NCI-H1105 treated with DMSO at 0.1 percent for 48 hours (cell line): ENCODE data around the gene TGM3.
"Not testable (repeated sequence)": the region's sequence is repeated elsewhere in the genome, so short reads cannot be mapped to it uniquely, and the experiment has no call there.

ENCODE experiments used
- DNase-seq: peaks from one replicate; lab custom pipeline; 2025; lab: John Stamatoyannopoulos, UW

TGM3 gene

DNA sequence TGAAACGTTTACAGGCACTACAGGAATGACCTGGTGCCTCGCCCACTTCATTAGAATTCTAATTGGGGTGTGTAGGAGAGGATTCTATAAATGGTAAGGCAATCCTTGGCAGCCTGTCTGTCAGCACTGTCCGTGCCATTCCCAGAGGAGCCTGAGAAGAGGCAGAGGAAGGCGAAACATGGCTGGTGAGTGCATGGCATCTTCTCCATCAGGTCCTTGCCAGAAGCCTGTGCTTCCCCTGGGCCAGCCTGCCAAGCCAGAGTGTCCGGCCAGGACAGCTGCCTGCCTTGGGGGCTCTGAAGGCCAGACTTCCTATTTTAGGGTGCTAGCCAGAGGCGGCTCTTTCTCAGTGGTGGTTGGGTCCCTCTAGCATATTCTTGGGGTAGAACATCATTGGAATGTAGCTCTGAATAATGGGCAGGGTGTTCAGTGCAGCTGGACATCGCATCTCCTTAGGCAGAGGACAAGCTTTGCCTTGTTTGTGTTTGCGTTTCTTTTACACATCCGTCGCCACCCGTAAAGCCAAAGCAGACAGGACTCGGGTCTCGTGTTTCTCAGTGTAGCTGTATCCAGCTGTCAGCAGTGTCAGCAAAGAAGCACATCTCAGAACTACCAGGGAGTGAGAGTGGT lies at the start of gene TGM3:
TSS of gene TGM3 (plus strand) at position 116 of the 630 bp plus-strand sequence. CDS start at position 179, 63 bp downstream.
- no peak for DNase-seq

- peak; percentile 78 for DNase-seq
Measured at GRCh38 chr20:2246069-2246491, 49.7 kb upstream of the TGM3 start.

GRCh38 chr20:2248837-2249236 lies 47.0 kb upstream of the TGM3 start:
- no peak for DNase-seq

GRCh38 chr20:2249935-2250334 lies 45.9 kb upstream of the TGM3 start:
- DNase-seq: no peak

- DNase-seq: no peak
Measured at GRCh38 chr20:2252419-2252997, 43.3 kb upstream of the TGM3 start.

GRCh38 chr20:2253256-2253655 lies 42.5 kb upstream of the TGM3 start:
- DNase-seq: no peak

DNA sequence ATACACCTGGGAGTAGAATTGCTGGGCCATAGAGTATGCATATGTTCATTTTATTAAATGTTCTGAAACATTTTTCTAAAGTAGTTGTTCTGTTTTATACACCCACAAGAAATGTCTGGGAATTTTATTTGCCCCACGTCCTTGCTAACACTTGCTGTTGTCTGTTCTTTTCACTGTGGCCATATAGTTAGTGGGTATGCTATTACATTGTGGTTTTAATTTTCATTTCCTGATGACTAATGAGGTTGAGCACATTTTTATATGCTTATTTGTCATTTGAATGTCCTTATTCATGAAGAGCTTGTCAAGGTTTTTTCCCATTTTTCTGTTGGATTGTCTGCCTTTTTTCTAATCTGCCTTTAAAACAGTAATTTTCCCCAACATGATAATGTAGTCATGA lies 41.5 kb upstream of the TGM3 start:
- no peak for DNase-seq

DNA sequence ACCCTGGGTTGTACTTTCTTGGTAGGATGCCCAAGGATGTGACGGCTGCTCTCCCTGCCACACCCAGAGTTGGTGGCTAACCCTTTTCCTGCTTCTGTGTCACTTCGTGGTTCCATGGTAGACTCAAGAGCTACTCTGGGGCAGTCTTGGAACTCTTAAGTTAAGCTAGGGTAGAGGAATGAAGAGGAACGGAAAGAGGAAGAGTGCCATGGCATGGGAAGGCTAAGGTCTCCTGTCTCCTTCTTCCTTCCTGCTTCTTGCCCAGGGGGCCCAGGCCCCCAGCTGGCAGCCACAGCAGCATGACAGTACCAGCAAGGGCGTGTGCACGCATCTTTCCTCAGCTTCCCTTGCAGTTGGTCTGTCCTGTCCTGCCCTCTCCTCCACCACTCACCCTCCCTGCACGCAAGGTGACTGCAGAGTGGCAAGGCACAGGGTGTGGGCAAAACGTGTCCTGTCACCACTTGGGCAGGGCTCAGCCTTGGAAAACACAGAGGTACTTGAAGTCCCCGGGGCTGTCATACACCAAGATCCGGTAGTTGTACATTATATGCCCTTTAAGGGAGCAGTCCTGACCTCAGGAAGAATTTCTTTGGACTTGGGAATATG lies 39.8 kb upstream of the TGM3 start:
- no peak for DNase-seq

- no peak for DNase-seq
Measured at GRCh38 chr20:2259731-2260130, 36.1 kb upstream of the TGM3 start.

DNA sequence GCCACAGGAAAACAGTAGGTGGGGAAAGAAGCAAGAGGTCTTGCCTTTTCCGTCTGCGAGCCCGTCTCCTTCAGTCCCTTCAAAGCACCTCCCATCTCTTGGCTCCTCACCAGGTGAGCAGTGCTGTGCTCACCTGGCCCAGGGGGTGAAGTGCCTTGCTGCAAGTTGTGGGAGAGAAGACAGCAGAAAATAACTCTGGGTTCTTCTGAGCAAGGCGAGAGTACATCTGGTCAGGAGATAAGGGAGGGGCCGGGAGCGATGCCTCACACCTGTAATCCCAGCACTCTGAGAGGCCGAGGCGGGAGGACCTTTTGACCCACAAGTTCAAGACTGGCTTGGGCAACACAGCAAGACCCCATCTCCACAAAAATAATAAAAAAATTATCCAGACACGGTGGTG lies 35.6 kb upstream of the TGM3 start:
- DNase-seq: no peak

DNA sequence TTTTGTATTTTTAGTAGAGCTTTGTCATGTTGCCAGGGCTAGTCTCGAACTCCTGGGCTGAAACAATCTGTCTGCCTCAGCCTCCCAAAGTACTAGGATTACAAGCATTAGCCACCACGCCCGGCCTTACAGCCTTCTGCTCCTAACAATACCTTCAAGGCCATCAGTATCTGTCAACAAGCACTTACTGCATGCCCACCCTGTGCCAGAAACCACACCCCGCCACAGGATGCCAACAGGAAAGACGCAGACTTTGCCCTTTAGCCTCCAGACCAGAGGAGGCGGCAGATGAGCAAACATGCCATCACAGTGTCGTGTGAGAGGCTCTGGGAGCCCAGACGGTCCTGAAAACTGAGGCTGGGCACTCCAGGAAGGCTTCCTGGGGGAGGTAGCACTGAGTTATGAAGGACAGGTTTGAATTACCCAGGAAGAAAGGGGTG lies 34.7 kb upstream of the TGM3 start:
- DNase-seq: no peak

DNA sequence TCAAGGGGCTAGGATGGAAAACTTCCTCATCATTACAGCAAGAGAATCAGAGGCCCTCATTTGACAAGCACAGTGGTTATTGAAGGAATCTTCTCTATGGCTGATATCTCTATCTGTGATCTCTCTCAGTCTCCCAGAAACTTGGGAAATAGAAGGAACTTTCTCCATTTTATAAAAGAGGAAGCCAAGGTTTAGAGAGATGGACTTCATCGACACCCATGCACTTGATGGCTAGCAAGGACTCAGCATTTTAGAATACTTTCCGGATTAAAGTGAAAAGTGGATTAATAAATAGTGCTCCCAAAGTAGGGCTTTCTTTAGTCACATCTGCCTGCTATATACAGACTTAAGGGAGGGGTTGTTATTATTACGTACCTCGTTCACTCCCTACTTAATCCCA lies 34.2 kb upstream of the TGM3 start:
- no peak for DNase-seq

DNA sequence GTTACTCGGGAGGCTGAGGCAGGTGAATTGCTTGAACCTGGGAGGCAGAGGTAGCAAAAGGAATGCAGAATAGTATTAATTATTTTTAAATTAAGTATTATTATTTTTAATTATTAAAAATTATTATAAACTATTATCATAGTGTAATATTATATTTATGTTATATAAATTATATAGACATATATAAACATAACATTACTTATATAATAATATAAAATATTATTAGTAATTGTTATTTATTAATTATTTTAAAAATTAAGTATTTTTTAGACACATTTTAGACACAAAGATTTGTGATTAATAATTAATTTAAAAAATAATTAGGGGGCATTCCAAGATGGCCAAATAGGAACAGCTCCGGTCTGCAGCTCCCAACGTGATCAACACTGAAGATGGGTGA lies 31.7 kb upstream of the TGM3 start:
- DNase-seq: no peak

- DNase-seq: not testable (repeated sequence)
Measured at GRCh38 chr20:2264621-2265374, 31.0 kb upstream of the TGM3 start.

- no peak for DNase-seq
Measured at GRCh38 chr20:2273634-2274302, 22.0 kb upstream of the TGM3 start.

DNA sequence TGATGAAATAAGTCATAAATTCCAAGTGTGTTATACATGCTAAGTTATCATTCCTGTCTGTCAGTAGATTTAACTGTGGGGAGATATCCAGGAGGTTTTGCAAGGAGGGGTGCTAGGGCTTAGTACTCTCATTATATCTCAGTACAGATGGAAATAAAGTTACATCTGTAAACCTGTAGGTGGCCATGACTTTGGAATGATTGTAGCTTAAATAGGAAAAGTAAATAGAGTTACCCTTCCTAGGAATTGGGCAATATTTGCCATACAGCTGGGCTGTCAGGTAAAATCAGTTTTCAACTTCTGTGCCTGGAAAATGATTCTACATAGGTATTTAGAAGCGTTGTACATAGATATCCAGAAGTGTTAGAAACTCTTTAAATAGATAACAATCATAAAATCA lies 19.8 kb upstream of the TGM3 start:
- no peak for DNase-seq

- no peak for DNase-seq
Measured at GRCh38 chr20:2279253-2279779, 16.5 kb upstream of the TGM3 start.

- DNase-seq: no peak
Measured at GRCh38 chr20:2280082-2280481, 15.7 kb upstream of the TGM3 start.

- no peak for DNase-seq
Measured at GRCh38 chr20:2281563-2281962, 14.2 kb upstream of the TGM3 start.

DNA sequence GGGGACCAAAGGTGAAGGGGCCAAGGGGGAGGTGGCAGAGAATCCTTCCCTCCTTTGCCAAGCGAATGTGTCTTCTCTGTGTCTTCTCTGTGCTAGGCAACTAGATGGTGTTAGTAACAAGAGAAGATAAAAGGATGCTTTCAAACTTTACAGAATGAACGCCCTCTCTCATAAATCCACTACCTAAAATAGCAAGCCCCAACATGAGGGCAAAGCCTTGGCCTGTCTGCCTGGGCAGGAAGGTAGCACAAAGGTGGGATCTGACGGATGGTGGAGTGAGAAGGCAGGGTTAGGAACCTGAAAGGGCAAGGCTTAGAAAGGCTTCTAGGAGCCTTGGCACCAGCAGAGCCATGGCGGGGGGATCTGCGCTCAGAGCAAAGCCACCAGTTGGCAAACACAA lies 13.6 kb upstream of the TGM3 start:
- DNase-seq: no peak

GRCh38 chr20:2283706-2284423 lies 11.9 kb upstream of the TGM3 start:
- no peak for DNase-seq
